Esophagus mucosa (tissue), 1 donor: ENCODE results near the gene LRRC8B. TPM values are rescaled to one million over a fixed set of nuclear protein-coding genes. Genes with fewer than 3 reads are reported as not detected.

Experiments
- ATAC-seq: fragments of 200-7000 bp; cut with Tn5 transposase; one replicate; pipeline ENCODE4 v1.9.1; 2020
- total RNA-seq: library from RNA; stranded (reverse); gene quantifications from one replicate; pipeline ENCODE4 v1.2.4, GENCODE V29; 2023
- donor health status: DM: yes; HTN: yes; CAD: no.

The LRRC8B gene
- total RNA-seq, 1 donor from 2014 or later, result 19.6 TPM

DNA sequence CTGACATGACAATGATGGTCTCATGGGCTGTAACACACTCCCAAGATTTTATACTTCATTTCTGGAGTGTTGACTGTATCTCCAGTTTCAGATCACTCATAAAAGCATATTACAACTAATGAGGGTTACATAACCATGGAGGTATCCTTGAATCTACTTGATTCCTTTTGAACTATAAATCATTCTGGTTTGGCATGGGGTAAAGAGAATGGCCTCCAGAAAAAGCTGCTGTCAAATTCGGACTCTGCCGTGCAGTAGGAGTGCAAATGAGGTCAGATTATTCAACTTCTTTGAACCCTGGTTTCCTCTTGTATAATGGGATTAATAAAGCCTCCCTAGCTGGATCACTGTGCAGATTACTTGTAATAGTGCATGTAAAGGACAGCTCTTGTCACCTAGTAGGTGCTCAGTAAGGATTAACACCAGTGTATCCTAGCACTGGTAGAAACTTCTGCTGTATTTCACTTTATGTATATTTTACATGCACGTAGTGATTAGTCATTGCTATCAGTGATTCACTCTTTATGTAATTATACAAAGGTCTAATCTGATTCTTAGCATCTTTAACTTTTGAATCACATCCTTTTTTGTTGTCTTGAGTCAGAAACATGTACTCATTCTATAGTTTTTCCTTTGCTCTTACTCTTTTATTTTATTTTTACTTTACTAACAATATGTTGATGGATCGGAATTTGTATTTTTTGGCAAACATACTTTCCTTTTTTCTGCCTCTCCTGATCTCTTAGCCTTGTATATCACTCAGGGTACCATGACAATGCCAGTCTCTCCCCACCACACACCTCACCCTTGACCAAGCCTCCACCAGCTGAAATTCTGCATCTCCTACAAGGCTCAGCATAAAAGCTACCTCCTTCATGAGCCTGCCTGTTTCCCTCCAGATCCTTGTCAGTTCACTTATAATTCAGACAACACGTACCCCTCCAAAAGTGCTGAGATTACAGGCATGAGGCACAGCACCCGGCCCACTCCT, 111.5 kb downstream of the LRRC8B start:
- ATAC-seq, result no peak

DNA sequence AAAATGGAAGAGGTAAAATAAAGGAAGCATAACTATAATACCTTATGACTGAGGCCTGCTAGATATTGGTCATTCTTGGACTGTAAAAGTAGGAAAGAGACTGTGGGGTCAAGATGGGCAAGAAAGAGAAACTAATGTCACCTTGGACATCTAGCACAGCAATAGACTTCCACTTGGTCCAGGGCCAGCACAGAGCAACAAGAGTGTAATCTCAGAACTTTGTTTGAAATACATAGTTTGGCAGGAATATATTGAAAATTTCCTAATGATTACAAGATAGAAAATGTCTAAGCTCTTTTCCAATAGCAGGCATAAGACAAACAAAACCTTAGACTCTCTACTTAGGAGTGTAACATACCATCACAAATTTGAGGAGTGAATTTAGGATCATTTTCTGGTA, 112.9 kb downstream of the LRRC8B start:
- ATAC-seq, result no peak

DNA sequence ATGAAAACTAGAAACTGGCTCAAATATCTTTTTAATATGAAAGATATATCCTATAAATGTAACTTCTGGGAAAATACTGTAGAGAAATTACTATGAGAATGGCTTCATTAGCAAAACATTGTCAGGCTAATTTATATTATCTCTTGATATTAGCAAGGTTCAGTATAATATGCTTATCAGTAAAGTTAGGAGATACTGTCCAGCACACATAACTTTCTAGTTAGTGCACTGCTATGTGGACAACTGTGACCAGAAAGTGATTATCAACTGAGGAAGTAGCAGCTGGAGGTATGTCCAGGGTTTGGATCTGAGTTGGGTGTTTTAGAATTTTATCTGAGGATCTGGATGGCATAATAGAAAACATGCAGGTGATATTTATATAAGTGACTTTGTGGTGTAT, 115.8 kb downstream of the LRRC8B start:
- no peak for ATAC-seq

DNA sequence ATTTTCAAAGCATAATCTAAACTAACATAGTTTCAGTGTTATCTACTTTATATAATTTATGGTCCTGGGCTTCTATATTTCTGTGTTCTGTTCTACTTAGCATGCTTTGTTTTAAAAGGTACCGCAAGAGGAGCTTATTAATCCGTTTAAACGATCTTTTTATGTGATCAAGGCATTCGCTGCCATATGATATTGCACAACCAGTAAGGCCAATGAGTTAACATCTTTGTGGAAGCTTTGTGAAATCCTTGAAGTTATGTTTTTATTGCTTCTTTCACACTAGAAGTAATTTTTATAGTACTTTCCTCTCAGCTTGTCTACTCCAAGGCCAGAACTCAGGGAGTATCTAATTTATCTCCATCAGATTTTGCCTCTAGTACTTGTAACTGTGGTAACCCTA, 117.2 kb downstream of the LRRC8B start:
- no peak for ATAC-seq

DNA sequence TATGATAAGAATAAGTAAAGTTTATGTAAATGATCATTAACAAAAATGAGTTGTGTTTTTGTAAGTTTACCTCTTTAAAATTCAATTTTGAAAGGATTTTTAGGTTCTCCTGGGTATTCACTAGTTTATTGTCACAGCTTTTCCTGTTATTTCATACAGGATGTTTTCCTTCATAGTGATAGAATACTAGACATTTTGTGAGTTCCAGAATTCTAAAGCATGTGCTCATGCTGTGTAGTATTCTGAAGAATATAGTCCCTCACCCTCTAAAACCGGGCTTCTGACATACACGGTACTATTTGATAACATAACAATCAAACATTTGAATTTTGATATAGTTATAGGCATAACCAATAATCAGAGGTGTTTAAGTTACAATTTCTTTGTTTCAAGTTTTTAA, 118.9 kb downstream of the LRRC8B start:
- no peak for ATAC-seq

DNA sequence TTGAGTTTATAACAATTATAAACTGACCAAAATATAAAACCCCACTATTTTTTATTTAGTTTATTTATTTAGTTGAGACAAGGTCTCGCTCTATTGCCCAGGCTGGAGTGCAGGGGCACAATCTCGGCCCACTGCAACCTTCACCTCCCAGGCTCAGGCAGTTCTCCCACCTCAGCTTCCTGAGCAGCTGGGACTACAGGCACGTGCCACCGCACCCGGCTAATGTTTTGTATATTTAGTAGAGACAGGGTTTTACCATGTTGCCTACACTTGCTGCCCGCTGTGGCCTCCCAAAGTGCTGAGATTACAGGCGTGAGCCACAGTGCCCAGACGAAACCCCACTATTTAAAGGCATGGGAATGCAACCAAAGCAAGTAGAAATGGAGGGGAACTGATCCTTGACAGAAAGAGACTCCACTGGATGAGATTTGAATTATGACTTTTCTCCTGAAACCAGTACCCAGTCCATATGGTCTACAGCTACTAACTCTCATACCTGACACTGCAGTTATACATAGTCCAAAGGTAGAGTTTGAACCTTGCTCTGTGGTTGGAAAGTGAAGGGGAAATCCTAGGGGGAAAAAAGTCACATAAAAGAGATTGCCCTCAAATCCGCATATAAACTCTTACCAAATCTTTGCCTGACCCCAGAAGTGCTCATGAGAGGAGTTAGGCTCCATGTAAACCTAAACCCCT, 119.6 kb downstream of the LRRC8B start:
- ATAC-seq, result no peak

DNA sequence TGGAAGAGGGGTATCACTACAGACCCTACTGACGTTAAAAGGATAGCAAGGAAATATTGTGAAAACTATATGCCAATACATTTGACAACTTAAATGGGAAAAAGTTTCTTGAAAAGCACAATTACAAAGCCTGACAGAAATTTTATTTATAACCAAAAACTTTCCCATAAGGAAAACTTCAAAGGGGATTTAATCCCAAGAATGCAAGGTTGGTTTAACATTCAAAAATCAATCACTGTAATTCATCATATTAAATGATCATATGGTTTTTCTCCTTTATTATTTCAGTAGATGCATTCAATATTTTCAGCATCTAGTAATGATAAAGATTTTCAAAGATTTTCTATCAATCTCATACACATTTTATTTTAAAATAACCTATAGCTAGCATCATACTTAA, 121.6 kb downstream of the LRRC8B start:
- ATAC-seq, result no peak

Other genes with a start within 250 kb of the LRRC8B start
- 430 TPM for gene GBP6, start 160.8 kb upstream of the LRRC8B start, total RNA-seq
- 1.8 TPM for gene LRRC8C, start 108.3 kb downstream of the LRRC8B start, total RNA-seq